ENCODE data around the gene CACNA1C.

GRCh38 chr12:2412305-2412643 is 359.5 kb downstream of the CACNA1C start:
- TF ChIP-seq POLR2AphosphoS5 (IDR thresholded peaks at IDR 0.05): no peak
- no peak for TF ChIP-seq POLR2A (IDR thresholded peaks at IDR 0.05; ENCODE audit: low read depth)
- TF ChIP-seq CTCF (IDR thresholded peaks at IDR 0.05): no peak
